CD4-positive, alpha-beta T cell (primary cell): ENCODE data around the gene BANF2. TPM values are rescaled to one million over a fixed set of nuclear protein-coding genes. Genes with fewer than 3 reads are reported as not detected.

Experiments
- ATAC-seq: fragments of 200-7000 bp; cut with Tn5 transposase; one replicate; pipeline ENCODE4 v1.10.0; 2022; ENCODE audit warnings: mild to moderate bottlenecking; ENCODE audit not compliant: poor library complexity
- CTCF ChIA-PET: fragments of 350-600 bp; sonication (Branson Sonifier 250); formaldehyde crosslinking; loops from one replicate; lab custom pipeline; 2021; ENCODE audit warnings: antibody characterized with exemption, inconsistent platforms; lab: Charles Lee
- POLR2A ChIA-PET: fragments of 350-600 bp; sonication (Branson Sonifier 250); formaldehyde crosslinking; loops from one replicate; lab custom pipeline; 2021; ENCODE audit warnings: antibody characterized with exemption, inconsistent platforms; lab: Charles Lee
- DNase-seq, 14 experiments: peaks; one replicate each; pipeline ENCODE4 v3.0.0-alpha.2; 2013 to 2020; ENCODE audit warnings: mixed read lengths in 2 of 14
- H3K27ac ChIP-seq, 2 donors: one replicate each; pipeline versions ENCODE4 v1.5.1 to v1.7.0; 2013; ENCODE audit warnings: low read length in 2 of 2, low read depth in 1 of 2, mild to moderate bottlenecking in 1 of 2
- H3K27me3 ChIP-seq, 2 experiments: 1 replicate in 1 of 2; 2 replicates in 1 of 2; pipeline versions ENCODE4 v1.6.1 to v1.7.0; 2013; ENCODE audit warnings: low read length in 2 of 2, control low read depth in 1 of 2, mild to moderate bottlenecking in 1 of 2, moderate library complexity in 1 of 2; ENCODE audit not compliant: insufficient read depth in 2 of 2, control insufficient read depth in 1 of 2
- H3K36me3 ChIP-seq: one replicate; pipeline ENCODE4 v1.6.1; 2013; ENCODE audit warnings: low read length, control low read depth; ENCODE audit not compliant: insufficient read depth
- H3K4me1 ChIP-seq: one replicate; pipeline ENCODE4 v1.6.1; 2013; ENCODE audit warnings: low read length, control low read depth; ENCODE audit not compliant: insufficient read depth
- H3K4me3 ChIP-seq: one replicate; pipeline ENCODE4 v1.5.1; 2013; ENCODE audit warnings: mild to moderate bottlenecking, low read length, moderate library complexity
- H3K9me3 ChIP-seq, 2 experiments: 1 replicate in 1 of 2; 2 replicates in 1 of 2; pipeline versions ENCODE4 v1.6.1 to v1.7.0; 2013; ENCODE audit warnings: low read length in 2 of 2, mild to moderate bottlenecking in 2 of 2, control low read depth in 1 of 2, moderate library complexity in 1 of 2; ENCODE audit not compliant: control insufficient read depth in 1 of 2, insufficient read depth in 1 of 2
- H3K27ac Mint-ChIP-seq: one replicate; pipeline ENCODE4 v1.8.0; 2020; ENCODE audit warnings: mixed read lengths
- H3K27me3 Mint-ChIP-seq: one replicate; pipeline ENCODE4 v1.8.0; 2021; ENCODE audit warnings: mixed read lengths
- H3K36me3 Mint-ChIP-seq: one replicate; pipeline ENCODE4 v1.8.0; 2021; ENCODE audit warnings: low read depth, mixed read lengths
- H3K4me1 Mint-ChIP-seq: one replicate; pipeline ENCODE4 v1.8.0; 2021; ENCODE audit warnings: low read depth, mixed read lengths
- H3K4me3 Mint-ChIP-seq: one replicate; pipeline ENCODE4 v1.8.0; 2020; ENCODE audit warnings: mild to moderate bottlenecking, mixed read lengths
- H3K9me3 Mint-ChIP-seq: one replicate; pipeline ENCODE4 v1.8.0; 2020; ENCODE audit warnings: mixed read lengths
- intact Hi-C, 2 experiments: fragments of 100-400 bp; cut with DNase I in 1 of 2; cut with micrococcal nuclease in 1 of 2; formaldehyde crosslinking; loops; one replicate each; pipeline versions ENCODE4 v1.15.1 to v1.9.0; 2023 to 2025; cut with DNase I, micrococcal nuclease
- total RNA-seq, 174 experiments: library from RNA in 2 of 174; stranded (reverse) in 2 of 174; gene quantifications; one replicate each; pipeline ENCODE4 v1.2.3 and lab custom pipeline; 2021 to 2026
- TF ChIP-seq, protein P1 (sequence below): fragments of 200-600 bp; IDR thresholded peaks from one replicate; pipeline ENCODE4 v1.8.0; 2022; ENCODE audit warnings: antibody characterized with exemption, mild to moderate bottlenecking

The BANF2 gene
- total RNA-seq, 2 experiments from 2014 or later: not detected

DNA sequence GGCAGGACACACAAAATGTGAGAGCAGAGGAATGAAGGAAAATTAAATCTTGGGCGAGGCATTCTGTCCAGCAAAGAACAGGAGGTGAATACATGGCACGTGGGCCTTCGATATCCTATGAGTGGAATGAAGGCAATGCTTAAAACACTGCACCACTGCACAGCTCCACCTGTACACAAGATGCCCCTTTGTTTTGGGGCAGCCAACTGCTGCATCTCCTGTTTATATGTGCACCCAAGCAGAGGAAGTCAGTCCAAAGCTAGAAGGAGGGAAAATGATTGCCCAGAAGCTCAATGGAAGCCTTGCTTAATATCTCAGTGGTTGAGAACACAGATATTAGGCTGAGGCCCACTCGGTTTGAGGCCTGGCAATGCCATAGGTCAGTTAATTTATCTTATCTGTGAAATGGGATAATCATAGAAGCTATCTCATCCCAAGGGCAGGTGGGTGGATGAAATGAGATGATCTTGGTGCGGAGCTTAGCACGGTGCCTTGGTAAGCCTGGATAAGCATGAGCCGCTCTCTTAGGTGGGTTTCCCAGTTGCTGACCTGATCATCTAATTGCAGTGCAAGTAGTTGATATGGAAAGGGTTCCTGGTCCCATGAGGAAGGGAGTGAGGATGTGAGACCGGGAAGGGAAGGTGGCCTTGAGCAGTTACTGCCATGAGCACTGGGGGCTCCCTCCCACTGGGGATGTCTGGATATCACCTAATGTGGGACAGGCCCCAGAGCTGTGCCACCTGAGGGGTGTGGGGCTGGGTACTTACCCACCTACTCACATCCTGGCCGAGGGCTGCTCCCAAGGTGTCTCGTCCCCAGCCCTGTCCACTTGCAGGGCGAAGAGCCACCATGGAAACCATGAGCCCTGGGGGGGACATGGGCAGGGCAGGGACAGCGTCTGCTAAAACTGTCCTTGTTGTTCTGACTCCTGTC, 9.9 kb downstream of the BANF2 start:
- H3K4me3 Mint-ChIP-seq: no peak overlapping the region
- Histone ChIP-seq H3K4me1 (no peaks in the 10 kb centered on the region), H3K27me3 (no peaks in the 10 kb centered on the region), H3K4me3 (no peak overlapping the region), H3K27ac (no peak overlapping the region), H3K36me3 (no peaks in the 10 kb centered on the region), H3K9me3 (no peaks in the 10 kb centered on the region)
- DNase-seq (no peak), ATAC-seq (no peak)
- H3K27ac Mint-ChIP-seq: no peak overlapping the region
- TF ChIP-seq, protein P1, sequence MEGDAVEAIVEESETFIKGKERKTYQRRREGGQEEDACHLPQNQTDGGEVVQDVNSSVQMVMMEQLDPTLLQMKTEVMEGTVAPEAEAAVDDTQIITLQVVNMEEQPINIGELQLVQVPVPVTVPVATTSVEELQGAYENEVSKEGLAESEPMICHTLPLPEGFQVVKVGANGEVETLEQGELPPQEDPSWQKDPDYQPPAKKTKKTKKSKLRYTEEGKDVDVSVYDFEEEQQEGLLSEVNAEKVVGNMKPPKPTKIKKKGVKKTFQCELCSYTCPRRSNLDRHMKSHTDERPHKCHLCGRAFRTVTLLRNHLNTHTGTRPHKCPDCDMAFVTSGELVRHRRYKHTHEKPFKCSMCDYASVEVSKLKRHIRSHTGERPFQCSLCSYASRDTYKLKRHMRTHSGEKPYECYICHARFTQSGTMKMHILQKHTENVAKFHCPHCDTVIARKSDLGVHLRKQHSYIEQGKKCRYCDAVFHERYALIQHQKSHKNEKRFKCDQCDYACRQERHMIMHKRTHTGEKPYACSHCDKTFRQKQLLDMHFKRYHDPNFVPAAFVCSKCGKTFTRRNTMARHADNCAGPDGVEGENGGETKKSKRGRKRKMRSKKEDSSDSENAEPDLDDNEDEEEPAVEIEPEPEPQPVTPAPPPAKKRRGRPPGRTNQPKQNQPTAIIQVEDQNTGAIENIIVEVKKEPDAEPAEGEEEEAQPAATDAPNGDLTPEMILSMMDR: no peak
- intact Hi-C loops: no loop called here
- ChIA-PET POLR2A (no interaction called here), CTCF (no interaction called here)
- no peaks in the 10 kb centered on the region for H3K9me3 Mint-ChIP-seq
- no peaks in the 10 kb centered on the region for H3K27me3 Mint-ChIP-seq
- H3K36me3 Mint-ChIP-seq: no peaks in the 10 kb centered on the region
- H3K4me1 Mint-ChIP-seq: no peaks in the 10 kb centered on the region

DNA sequence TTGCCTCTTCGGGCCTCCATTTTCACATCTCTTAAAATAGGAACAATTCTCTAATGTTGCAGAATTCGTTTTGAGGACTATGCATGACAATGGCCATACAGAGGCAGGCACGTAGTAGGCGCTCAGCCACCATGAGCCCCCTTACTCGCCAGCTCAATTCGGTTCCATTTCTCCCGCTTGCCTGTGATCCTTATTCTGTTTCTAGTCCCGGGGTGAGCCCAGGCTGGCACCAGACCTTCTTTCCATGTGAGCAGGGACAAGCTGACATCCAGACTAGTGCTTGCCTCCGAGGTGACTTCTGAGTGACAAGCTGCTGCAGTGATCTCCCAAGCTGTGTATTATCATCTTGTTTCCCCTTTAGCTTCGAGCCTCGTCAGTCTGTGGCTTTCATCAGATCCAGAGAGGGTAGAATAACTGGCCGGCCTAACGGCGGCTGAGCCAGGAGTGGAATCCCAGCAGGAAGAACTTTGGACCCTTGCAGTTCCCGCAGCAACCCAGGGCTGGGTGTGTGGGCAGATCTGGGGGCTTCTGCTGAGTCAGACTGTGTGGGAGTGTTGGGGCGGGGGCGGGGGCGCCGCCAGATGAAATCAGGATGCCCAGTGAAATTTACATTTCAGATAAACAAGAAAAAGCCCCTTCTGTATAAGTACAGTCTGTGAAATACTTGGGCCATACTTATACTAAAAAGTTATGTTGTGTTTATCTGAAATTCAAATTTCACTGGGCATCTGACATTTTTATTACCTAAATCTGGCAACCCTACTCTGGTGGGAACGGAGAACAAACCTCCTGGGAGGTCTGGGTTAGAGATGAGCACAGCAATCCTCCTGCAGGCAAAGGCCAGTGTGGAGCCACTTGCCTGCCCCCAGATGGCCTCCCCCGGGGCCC, 10.9 kb downstream of the BANF2 start:
- H3K4me1 Mint-ChIP-seq: no peaks in the 10 kb centered on the region
- H3K9me3 Mint-ChIP-seq: no peaks in the 10 kb centered on the region
- no peak overlapping the region for H3K4me3 Mint-ChIP-seq
- POLR2A ChIA-PET: no interaction called here
- no peak overlapping the region for H3K27ac Mint-ChIP-seq
- Histone ChIP-seq H3K27me3 (no peaks in the 10 kb centered on the region), H3K4me1 (no peaks in the 10 kb centered on the region), H3K27ac (no peak overlapping the region), H3K36me3 (no peaks in the 10 kb centered on the region), H3K9me3 (no peaks in the 10 kb centered on the region), H3K4me3 (no peak overlapping the region)
- H3K36me3 Mint-ChIP-seq: no peaks in the 10 kb centered on the region
- H3K27me3 Mint-ChIP-seq: no peaks in the 10 kb centered on the region
- no peak for DNase-seq
- intact Hi-C loops: no loop called here
- TF ChIP-seq, protein P1: no peak
- no peak for ATAC-seq
- CTCF ChIA-PET: no interaction called here

DNA sequence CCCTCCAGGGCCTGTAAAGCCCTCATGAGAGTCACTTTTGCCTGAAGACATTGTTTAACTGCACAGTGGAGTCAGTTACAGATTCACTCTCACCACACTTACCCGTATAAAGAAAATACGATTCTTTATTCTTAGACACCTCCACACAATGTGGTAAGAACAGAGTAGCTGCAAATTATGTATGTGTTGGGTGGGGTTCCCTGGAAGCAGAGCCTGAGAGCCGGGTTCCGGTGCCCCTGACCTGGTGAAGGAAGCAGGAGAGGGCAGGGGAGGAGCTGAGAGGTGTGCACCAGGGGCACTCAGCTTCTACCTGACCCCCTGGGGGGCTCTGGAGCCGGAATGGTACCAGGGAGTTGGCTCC, 11.5 kb downstream of the BANF2 start:
- Mint-ChIP-seq H3K27me3 (no peaks in the 10 kb centered on the region), H3K4me1 (no peaks in the 10 kb centered on the region), H3K36me3 (no peaks in the 10 kb centered on the region), H3K9me3 (no peaks in the 10 kb centered on the region), H3K4me3 (no peak overlapping the region), H3K27ac (no peak overlapping the region)
- Histone ChIP-seq H3K9me3 (no peaks in the 10 kb centered on the region), H3K4me3 (no peak overlapping the region), H3K36me3 (no peaks in the 10 kb centered on the region), H3K27ac (no peak overlapping the region), H3K4me1 (no peaks in the 10 kb centered on the region), H3K27me3 (no peaks in the 10 kb centered on the region)
- ChIA-PET CTCF (no interaction called here), POLR2A (interaction anchor here (0.6 kb wide), 1 partner anchor 696 kb away, joined by 3 read pairs; no protein-coding TSS in a partner anchor)
- TF ChIP-seq, protein P1: no peak
- intact Hi-C loops: no loop called here
- ATAC-seq: no peak
- no peak for DNase-seq
